ENCODE results near the gene ALX3.
"Not testable (repeated sequence)": the region's sequence is repeated elsewhere in the genome, so short reads cannot be mapped to it uniquely, and the experiment has no call there.

Gene ALX3

DNA sequence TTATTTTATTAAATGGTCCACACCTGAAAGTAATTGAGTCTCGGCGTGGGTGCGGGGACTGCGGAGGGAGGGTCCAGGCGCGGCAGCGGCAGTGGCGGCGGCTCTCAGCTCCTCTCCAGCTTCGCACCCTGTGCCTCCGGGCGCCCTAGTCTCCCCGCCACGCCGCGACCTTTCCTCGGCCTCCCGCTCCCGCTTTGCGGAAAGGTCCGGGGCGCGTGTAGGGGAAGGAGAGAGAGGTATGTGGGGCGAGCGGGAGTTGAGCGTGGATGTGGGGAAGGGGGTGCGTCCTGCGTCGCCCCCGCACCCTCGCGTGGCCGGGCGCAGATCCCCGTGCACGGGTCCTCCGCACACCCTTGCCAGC lies 13.4 kb upstream of the ALX3 start:
- FAIRE-seq (no peak), DNase-seq (ENCODE audit: insufficient read length, low spot score) (no peak)
- TF ChIP-seq CTCF (IDR thresholded peaks at IDR 0.05; ENCODE audit: insufficient read depth, missing control alignments), result no peak

DNA sequence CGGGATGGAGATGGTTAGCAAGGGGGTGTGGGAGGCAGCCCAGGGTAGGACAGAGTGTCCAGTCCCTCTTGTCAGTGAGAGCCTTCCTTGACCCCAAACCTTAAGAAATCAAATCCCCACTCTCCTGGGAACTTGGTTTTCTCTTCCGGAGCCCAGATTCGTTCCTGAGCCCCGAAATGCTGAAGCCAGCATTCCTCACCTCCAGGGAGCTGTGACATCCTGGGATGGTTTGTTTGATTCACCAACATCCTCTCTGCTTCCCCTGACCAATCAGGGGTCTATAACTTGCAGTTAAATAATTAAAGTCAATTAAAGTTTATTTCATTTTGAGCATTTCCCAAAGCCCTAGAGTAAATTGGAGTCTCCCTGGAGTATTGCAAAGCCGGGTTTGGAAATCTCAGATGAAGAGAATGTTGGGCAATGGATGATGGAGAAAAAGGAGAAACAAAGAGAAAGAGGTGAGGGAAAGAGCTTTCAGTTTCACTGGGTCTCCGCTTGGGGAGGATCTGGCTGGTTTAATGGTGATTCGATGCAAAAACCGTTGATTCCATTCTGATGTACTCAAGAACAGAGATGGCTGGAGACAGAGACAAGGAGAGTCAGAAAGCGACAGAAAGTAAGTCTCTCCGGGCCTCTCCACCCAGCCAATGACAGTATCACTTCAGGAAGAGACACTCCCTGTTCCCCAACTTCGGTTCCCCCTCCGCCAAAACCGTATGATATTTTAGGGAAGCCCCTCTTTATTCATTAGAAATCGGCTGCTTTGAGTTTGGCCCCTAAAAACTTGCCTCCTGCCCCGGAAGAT lies 12.8 kb upstream of the ALX3 start:
- TF ChIP-seq CTCF (IDR thresholded peaks at IDR 0.05; ENCODE audit: insufficient read depth, missing control alignments), result no peak
- FAIRE-seq (no peak), DNase-seq (ENCODE audit: insufficient read length, low spot score) (no peak)

- no peak for TF ChIP-seq CTCF (IDR thresholded peaks at IDR 0.05; ENCODE audit: insufficient read depth, missing control alignments)
- FAIRE-seq (no peak), DNase-seq (ENCODE audit: insufficient read length, low spot score) (no peak)
These were observed 12.0 kb upstream of the ALX3 start for GRCh38 chr1:110082477-110082876.

- FAIRE-seq (no peak), DNase-seq (ENCODE audit: insufficient read length, low spot score) (no peak)
- TF ChIP-seq CTCF (IDR thresholded peaks at IDR 0.05; ENCODE audit: insufficient read depth, missing control alignments), result no peak
These were observed 10.6 kb upstream of the ALX3 start for GRCh38 chr1:110081061-110081460.

DNA sequence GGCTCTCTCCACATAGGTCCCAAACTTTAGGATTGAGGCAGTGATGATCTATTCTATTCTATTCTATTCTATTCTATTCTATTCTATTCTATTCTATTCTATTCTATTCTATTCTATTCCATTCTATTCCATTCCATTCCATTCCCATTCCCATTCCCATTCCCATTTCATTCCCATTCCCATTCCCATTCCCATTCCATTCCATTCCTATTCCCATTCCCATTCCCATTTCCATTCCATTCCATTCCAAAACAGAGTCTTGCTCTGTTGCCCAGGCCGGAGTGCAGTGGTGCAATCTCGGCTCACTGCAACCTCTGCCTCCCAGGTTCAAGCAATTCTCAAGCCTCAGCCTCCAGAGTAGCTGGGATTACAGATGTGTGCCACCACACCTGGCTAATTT lies 9.5 kb upstream of the ALX3 start:
- not testable (repeated sequence) for DNase-seq (ENCODE audit: insufficient read length, low spot score); FAIRE-seq

- no peak for TF ChIP-seq CTCF (IDR thresholded peaks at IDR 0.05; ENCODE audit: insufficient read depth, missing control alignments)
- no peak for FAIRE-seq
- DNase-seq (ENCODE audit: insufficient read length, low spot score), result no peak
These were observed 6.5 kb upstream of the ALX3 start for GRCh38 chr1:110076789-110077500.

- FAIRE-seq (no peak), DNase-seq (ENCODE audit: insufficient read length, low spot score) (no peak)
- no peak for TF ChIP-seq CTCF (IDR thresholded peaks at IDR 0.05; ENCODE audit: insufficient read depth, missing control alignments)
These were observed 3.7 kb upstream of the ALX3 start for GRCh38 chr1:110074166-110074565.

All from D721Med (cell line).